ENCODE results near the gene GOLPH3. TPM values are rescaled to one million over a fixed set of nuclear protein-coding genes. Genes with fewer than 3 reads are reported as not detected.
"Not testable (repeated sequence)": the region's sequence is repeated elsewhere in the genome, so short reads cannot be mapped to it uniquely, and the experiment has no call there.

GOLPH3 gene
- total and polyA plus RNA-seq, 7 experiments from 2014 or later: 46.9 to 86.1 (median 60.8) TPM

- Mint-ChIP-seq H3K27ac (no peak overlapping the region), H3K4me3 (no peak overlapping the region), H3K27me3 (no peaks in the 10 kb centered on the region), H3K36me3 (peaks cover 0 to 18% (median 9%) of the 10 kb centered on the region in 5 donors), H3K4me1 (peaks cover 0 to 7% (median 4%) of the 10 kb centered on the region in 7 donors), H3K9me3 (peaks cover 0 to 2% (median 0%) of the 10 kb centered on the region in 11 donors)
- ChIA-PET CTCF (no interaction called here), POLR2A (no interaction called here)
- H3K27ac ChIP-seq (ENCODE audit: low read depth, low read length): no peak overlapping the region
- H3K4me3 ChIP-seq (ENCODE audit: low read length): no peak overlapping the region
- H3K4me1 ChIP-seq (ENCODE audit: control insufficient read depth in 2 of 2, insufficient read depth in 2 of 2, low read length in 2 of 2): no peaks in the 10 kb centered on the region
- intact Hi-C loops (cut with micrococcal nuclease): no loop called here
- ATAC-seq (no peak), DNase-seq (no peak)
- H3K27me3 ChIP-seq (ENCODE audit: control insufficient read depth in 2 of 2, insufficient read depth in 2 of 2, low read length in 2 of 2): no peaks in the 10 kb centered on the region
- no peaks in the 10 kb centered on the region for H3K36me3 ChIP-seq (ENCODE audit: control insufficient read depth in 2 of 3, insufficient read depth in 3 of 3, low read length in 3 of 3)
- no peaks in the 10 kb centered on the region for H3K9me3 ChIP-seq (ENCODE audit: control insufficient read depth in 2 of 3, low read length in 3 of 3)
Observed at GRCh38 chr5:32089146-32090000, 84.7 kb downstream of the GOLPH3 start.

DNA sequence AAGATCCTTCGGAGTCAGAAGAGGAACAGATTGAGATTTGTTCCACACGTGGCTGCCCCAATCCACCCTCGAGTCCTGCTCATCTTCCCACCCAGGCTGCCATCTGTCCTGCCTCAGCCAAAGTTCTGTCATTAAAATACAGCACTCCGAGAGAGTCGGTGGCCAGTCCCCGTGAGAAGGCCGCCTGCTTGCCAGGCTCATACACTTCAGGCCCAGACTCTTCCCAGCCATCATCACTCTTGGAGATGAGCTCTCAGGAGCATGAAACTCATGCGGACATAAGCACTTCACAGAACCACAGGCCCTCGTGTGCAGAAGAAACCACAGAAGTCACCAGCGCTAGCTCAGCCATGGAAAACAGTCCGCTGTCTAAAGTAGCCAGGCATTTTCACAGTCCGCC, 85.9 kb downstream of the GOLPH3 start:
- H3K9me3 Mint-ChIP-seq: peaks cover 0 to 2% (median 0%) of the 10 kb centered on the region in 11 donors
- intact Hi-C loops (cut with micrococcal nuclease): no loop called here
- no peak overlapping the region for H3K4me3 Mint-ChIP-seq
- Histone ChIP-seq H3K27me3 (ENCODE audit: control insufficient read depth in 2 of 2, insufficient read depth in 2 of 2, low read length in 2 of 2) (no peaks in the 10 kb centered on the region), H3K4me3 (ENCODE audit: low read length) (no peak overlapping the region), H3K4me1 (ENCODE audit: control insufficient read depth in 2 of 2, insufficient read depth in 2 of 2, low read length in 2 of 2) (no peaks in the 10 kb centered on the region), H3K9me3 (ENCODE audit: control insufficient read depth in 2 of 3, low read length in 3 of 3) (no peaks in the 10 kb centered on the region), H3K27ac (ENCODE audit: low read depth, low read length) (no peak overlapping the region), H3K36me3 (ENCODE audit: control insufficient read depth in 2 of 3, insufficient read depth in 3 of 3, low read length in 3 of 3) (no peaks in the 10 kb centered on the region)
- POLR2A ChIA-PET: no interaction called here
- peaks cover 0 to 18% (median 9%) of the 10 kb centered on the region in 5 donors for H3K36me3 Mint-ChIP-seq
- ATAC-seq (no peak), DNase-seq (no peak)
- no peak overlapping the region for H3K27ac Mint-ChIP-seq
- CTCF ChIA-PET: interaction anchor here (0.7 kb wide), 1 partner anchor 71 kb away, joined by 3 read pairs; no protein-coding TSS in a partner anchor
- no peaks in the 10 kb centered on the region for H3K27me3 Mint-ChIP-seq
- peaks cover 0 to 5% (median 3%) of the 10 kb centered on the region in 7 donors for H3K4me1 Mint-ChIP-seq

- H3K27ac ChIP-seq (ENCODE audit: low read depth, low read length): no peak overlapping the region
- H3K9me3 ChIP-seq (ENCODE audit: control insufficient read depth in 2 of 3, low read length in 3 of 3): no peaks in the 10 kb centered on the region
- no peaks in the 10 kb centered on the region for H3K4me1 ChIP-seq (ENCODE audit: control insufficient read depth in 2 of 2, insufficient read depth in 2 of 2, low read length in 2 of 2)
- no peaks in the 10 kb centered on the region for H3K36me3 ChIP-seq (ENCODE audit: control insufficient read depth in 2 of 3, insufficient read depth in 3 of 3, low read length in 3 of 3)
- DNase-seq (no peak), ATAC-seq (no peak)
- no peaks in the 10 kb centered on the region for H3K4me1 Mint-ChIP-seq
- ChIA-PET CTCF (interaction anchor here (0.7 kb wide), 1 partner anchor 72 kb away, joined by 3 read pairs; no protein-coding TSS in a partner anchor), POLR2A (no interaction called here)
- no peaks in the 10 kb centered on the region for H3K27me3 ChIP-seq (ENCODE audit: control insufficient read depth in 2 of 2, insufficient read depth in 2 of 2, low read length in 2 of 2)
- intact Hi-C loops (cut with micrococcal nuclease): no loop called here
- H3K36me3 Mint-ChIP-seq: peaks cover 0 to 18% (median 9%) of the 10 kb centered on the region in 5 donors
- H3K4me3 Mint-ChIP-seq: no peak overlapping the region
- no peaks in the 10 kb centered on the region for H3K27me3 Mint-ChIP-seq
- H3K27ac Mint-ChIP-seq: no peak overlapping the region
- H3K9me3 Mint-ChIP-seq: peaks cover 0 to 2% (median 0%) of the 10 kb centered on the region in 11 donors
- no peak overlapping the region for H3K4me3 ChIP-seq (ENCODE audit: low read length)
Observed at GRCh38 chr5:32087086-32088082, 86.7 kb downstream of the GOLPH3 start.

DNA sequence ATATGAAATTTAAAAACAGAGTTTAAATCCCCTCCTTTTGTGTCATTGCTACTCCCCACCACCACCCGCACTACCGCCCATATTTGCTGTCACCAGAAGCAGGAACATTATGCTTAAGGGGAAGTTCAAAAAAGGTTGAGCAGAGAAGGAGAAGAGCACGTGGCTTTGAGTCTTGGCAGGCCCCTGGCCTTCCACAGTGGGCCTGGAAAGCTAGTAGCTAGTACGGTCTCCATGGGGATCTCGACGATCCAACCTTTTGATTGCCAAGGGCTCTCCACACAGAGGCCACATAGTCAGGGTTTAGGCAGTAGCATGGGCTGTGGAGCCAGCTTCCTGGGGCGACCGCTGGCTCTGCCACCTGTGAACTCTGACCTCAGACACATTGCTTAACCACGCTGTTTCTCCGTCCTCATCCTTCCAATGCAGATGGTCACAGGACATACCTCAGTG, 90.1 kb downstream of the GOLPH3 start:
- H3K4me1 ChIP-seq (ENCODE audit: control insufficient read depth in 2 of 2, insufficient read depth in 2 of 2, low read length in 2 of 2): no peaks in the 10 kb centered on the region
- H3K36me3 Mint-ChIP-seq: peaks cover 0 to 21% (median 9%) of the 10 kb centered on the region in 5 donors
- peaks cover 0 to 2% (median 0%) of the 10 kb centered on the region in 11 donors for H3K9me3 Mint-ChIP-seq
- no peak overlapping the region for H3K4me3 Mint-ChIP-seq
- POLR2A ChIA-PET: no interaction called here
- intact Hi-C loops (cut with micrococcal nuclease): no loop called here
- DNase-seq (no peak), ATAC-seq (no peak)
- H3K4me1 Mint-ChIP-seq: no peaks in the 10 kb centered on the region
- H3K27me3 ChIP-seq (ENCODE audit: control insufficient read depth in 2 of 2, insufficient read depth in 2 of 2, low read length in 2 of 2): no peaks in the 10 kb centered on the region
- no peaks in the 10 kb centered on the region for H3K27me3 Mint-ChIP-seq
- H3K27ac Mint-ChIP-seq: no peak overlapping the region
- H3K36me3 ChIP-seq (ENCODE audit: control insufficient read depth in 2 of 3, insufficient read depth in 3 of 3, low read length in 3 of 3): no peaks in the 10 kb centered on the region
- H3K9me3 ChIP-seq (ENCODE audit: control insufficient read depth in 2 of 3, low read length in 3 of 3): no peaks in the 10 kb centered on the region
- H3K27ac ChIP-seq (ENCODE audit: low read depth, low read length): no peak overlapping the region
- H3K4me3 ChIP-seq (ENCODE audit: low read length): no peak overlapping the region
- CTCF ChIA-PET: no interaction called here

DNA sequence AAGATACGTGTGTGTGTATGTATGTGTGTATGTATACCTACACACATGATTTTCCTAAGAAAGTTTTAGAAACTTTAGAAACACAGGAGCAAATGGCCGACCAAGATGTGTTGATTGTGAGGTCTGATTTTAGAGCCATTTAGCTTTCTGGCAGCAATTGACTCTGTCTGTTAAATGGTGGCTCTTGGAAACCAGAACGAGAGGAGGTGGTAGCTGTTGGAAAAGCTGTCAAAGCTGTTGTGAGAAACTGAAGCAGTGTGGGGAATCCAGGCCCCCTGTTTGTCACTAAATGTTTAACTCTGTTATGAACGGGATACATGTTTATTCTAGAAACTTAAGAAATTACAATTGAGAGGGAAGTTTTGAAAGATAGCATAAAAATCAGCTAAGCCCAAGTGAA, 91.4 kb downstream of the GOLPH3 start:
- Mint-ChIP-seq H3K9me3 (no peaks in the 10 kb centered on the region), H3K27me3 (no peaks in the 10 kb centered on the region), H3K4me1 (no peaks in the 10 kb centered on the region), H3K27ac (no peak overlapping the region), H3K4me3 (no peak overlapping the region), H3K36me3 (peaks cover 0 to 14% (median 7%) of the 10 kb centered on the region in 5 donors)
- H3K4me1 ChIP-seq (ENCODE audit: control insufficient read depth in 2 of 2, insufficient read depth in 2 of 2, low read length in 2 of 2): no peaks in the 10 kb centered on the region
- no peaks in the 10 kb centered on the region for H3K36me3 ChIP-seq (ENCODE audit: control insufficient read depth in 2 of 3, insufficient read depth in 3 of 3, low read length in 3 of 3)
- no peak overlapping the region for H3K27ac ChIP-seq (ENCODE audit: low read depth, low read length)
- ATAC-seq (no peak), DNase-seq (no peak)
- POLR2A ChIA-PET: no interaction called here
- H3K4me3 ChIP-seq (ENCODE audit: low read length): no peak overlapping the region
- intact Hi-C loops (cut with micrococcal nuclease): no loop called here
- CTCF ChIA-PET: interaction anchor here (0.6 kb wide), 1 partner anchor 26 kb away, joined by 3 read pairs; no protein-coding TSS in a partner anchor
- H3K9me3 ChIP-seq (ENCODE audit: control insufficient read depth in 2 of 3, low read length in 3 of 3): no peaks in the 10 kb centered on the region
- no peaks in the 10 kb centered on the region for H3K27me3 ChIP-seq (ENCODE audit: control insufficient read depth in 2 of 2, insufficient read depth in 2 of 2, low read length in 2 of 2)

GRCh38 chr5:32080565-32080964, 93.6 kb downstream of the GOLPH3 start:
- H3K27ac ChIP-seq (ENCODE audit: low read depth, low read length); H3K27me3 Mint-ChIP-seq; H3K4me3 Mint-ChIP-seq; H3K4me1 ChIP-seq (ENCODE audit: control insufficient read depth in 2 of 2, insufficient read depth in 2 of 2, low read length in 2 of 2); H3K36me3 Mint-ChIP-seq; intact Hi-C loops (cut with micrococcal nuclease); H3K27ac Mint-ChIP-seq; POLR2A ChIA-PET; DNase-seq; H3K36me3 ChIP-seq (ENCODE audit: control insufficient read depth in 2 of 3, insufficient read depth in 3 of 3, low read length in 3 of 3); H3K9me3 Mint-ChIP-seq; H3K27me3 ChIP-seq (ENCODE audit: control insufficient read depth in 2 of 2, insufficient read depth in 2 of 2, low read length in 2 of 2); H3K4me3 ChIP-seq (ENCODE audit: low read length); H3K9me3 ChIP-seq (ENCODE audit: control insufficient read depth in 2 of 3, low read length in 3 of 3); ATAC-seq; H3K4me1 Mint-ChIP-seq: not testable (repeated sequence)
- CTCF ChIA-PET: interaction anchor here (1.1 kb wide), 1 partner anchor 256 kb away, joined by 4 read pairs; no protein-coding TSS in a partner anchor

Data from naive thymus-derived CD4-positive, alpha-beta T cell (primary cell).